SU-DHL-6 (cell line): Measurements from ENCODE around the gene GAMT.

Source experiments
- H2AFZ ChIP-seq: fragments of 200-600 bp; sonication (generic); 2 replicates; pipeline ENCODE4 v1.6.1; 2014; ENCODE audit warnings: low read depth, mild to moderate bottlenecking, moderate library complexity, mixed read lengths, antibody characterized with exemption, low read length; ENCODE audit not compliant: severe bottlenecking
- H3F3A ChIP-seq: fragments of 200-600 bp; shearing (Covaris generic); 2 replicates; pipeline ENCODE4 v1.6.0; 2016; ENCODE audit warnings: antibody characterized with exemption, mild to moderate bottlenecking; ENCODE audit not compliant: insufficient read depth
- H3K27ac ChIP-seq: fragments of 200-600 bp; sonication (generic); 2 replicates; pipeline ENCODE4 v1.5.1; 2016; ENCODE audit warnings: low read depth, mild to moderate bottlenecking, low read length, moderate library complexity, mixed read lengths
- H3K27me3 ChIP-seq: fragments of 200-600 bp; sonication (generic), shearing (Covaris generic); 2 replicates; pipeline ENCODE4 v1.6.0; 2014; ENCODE audit warnings: mild to moderate bottlenecking, low read length
- H3K36me3 ChIP-seq: fragments of 200-600 bp; sonication (generic); 2 replicates; pipeline ENCODE4 v1.6.1; 2014; ENCODE audit warnings: mild to moderate bottlenecking, low read length, mixed read lengths
- H3K4me2 ChIP-seq: fragments of 300-600, 200-600 bp; shearing (Covaris generic), sonication (generic); 2 replicates; pipeline ENCODE4 v1.6.0; 2014; ENCODE audit warnings: low read length, low read depth, mild to moderate bottlenecking; ENCODE audit not compliant: poor library complexity, severe bottlenecking
- H3K4me3 ChIP-seq: fragments of 200-600 bp; sonication (generic); 2 replicates; pipeline ENCODE4 v1.5.1; 2014; ENCODE audit warnings: antibody characterized with exemption, low read length, mild to moderate bottlenecking, mixed read lengths; ENCODE audit not compliant: insufficient read depth, poor library complexity, severe bottlenecking
- H3K79me2 ChIP-seq: fragments of 200-600 bp; sonication (generic); 2 replicates; pipeline ENCODE4 v1.6.1; 2014; ENCODE audit warnings: mild to moderate bottlenecking, low read length, moderate library complexity; ENCODE audit not compliant: insufficient read depth
- H3K9ac ChIP-seq: fragments of 200-600 bp; sonication (generic); 2 replicates; pipeline ENCODE4 v1.7.0; 2014; ENCODE audit warnings: mild to moderate bottlenecking, low read length
- H3K9me2 ChIP-seq: fragments of 200-600 bp; sonication (generic); replicated peaks from 2 replicates; pipeline ENCODE4 v1.6.1; 2014; ENCODE audit warnings: low read length; ENCODE audit not compliant: insufficient read depth
- H3K9me3 ChIP-seq: fragments of 200-600 bp; sonication (generic); 2 replicates; pipeline ENCODE4 v1.6.1; 2014; ENCODE audit warnings: low read length, mixed read lengths; ENCODE audit not compliant: insufficient read depth
- H4K20me1 ChIP-seq: fragments of 200-600 bp; sonication (generic); 2 replicates; pipeline ENCODE4 v1.6.1; 2014; ENCODE audit warnings: low read depth, mild to moderate bottlenecking, antibody characterized with exemption, low read length, moderate library complexity, mixed read lengths
- EZH2phosphoT487 ChIP-seq: fragments of 200-600 bp; sonication (generic), shearing (Covaris generic); conservative IDR thresholded peaks from 2 replicates; pipeline ENCODE4 v1.6.1; 2018; ENCODE audit warnings: mild to moderate bottlenecking, antibody characterized with exemption, low read length, moderate library complexity, mixed read lengths
- TF ChIP-seq, protein P1 (sequence below): fragments of 200-600 bp; sonication (generic); IDR thresholded peaks from one replicate; pipeline ENCODE4 v1.5.1; 2017; ENCODE audit warnings: antibody characterized with exemption, mild to moderate bottlenecking, low read length, moderate library complexity; ENCODE audit not compliant: insufficient read depth, poor library complexity, severe bottlenecking

GAMT gene

DNA sequence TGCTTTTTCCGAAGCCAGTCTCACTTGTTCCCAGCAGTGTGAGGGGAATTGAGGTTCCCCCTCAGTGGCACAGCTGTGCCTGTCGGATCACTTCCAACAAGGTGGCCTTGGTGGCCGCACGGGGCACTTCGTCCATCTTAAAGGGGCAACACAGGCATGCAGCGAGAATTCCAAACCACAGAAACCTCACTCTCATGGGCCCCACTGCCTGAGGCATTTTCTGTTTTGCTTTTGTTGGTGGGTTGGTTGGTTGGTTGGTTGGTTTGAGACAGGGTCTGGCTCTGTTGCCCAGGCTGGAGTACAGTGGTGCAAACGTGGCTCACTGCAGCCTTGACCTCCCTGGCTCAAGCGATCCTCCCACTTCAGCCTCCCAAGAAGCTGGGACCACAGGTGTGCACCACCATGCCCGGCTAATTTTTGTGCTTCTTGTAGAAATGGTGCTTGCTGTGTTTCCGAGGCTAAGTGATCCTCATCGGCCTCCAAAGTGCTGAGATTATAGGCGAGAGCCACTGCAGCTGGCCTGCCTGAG lies 21.3 kb downstream of the GAMT start:
- H3K36me3 ChIP-seq: no peaks in the 10 kb centered on the region
- H3F3A ChIP-seq: no peaks in the 10 kb centered on the region
- peaks cover 9% of the 10 kb centered on the region for H3K79me2 ChIP-seq
- no peak overlapping the region for H3K4me3 ChIP-seq
- no peaks in the 10 kb centered on the region for H3K9me2 ChIP-seq
- H3K4me2 ChIP-seq: no peak overlapping the region
- H3K9ac ChIP-seq: no peak overlapping the region
- no peak overlapping the region for H2AFZ ChIP-seq
- TF ChIP-seq, protein P1, sequence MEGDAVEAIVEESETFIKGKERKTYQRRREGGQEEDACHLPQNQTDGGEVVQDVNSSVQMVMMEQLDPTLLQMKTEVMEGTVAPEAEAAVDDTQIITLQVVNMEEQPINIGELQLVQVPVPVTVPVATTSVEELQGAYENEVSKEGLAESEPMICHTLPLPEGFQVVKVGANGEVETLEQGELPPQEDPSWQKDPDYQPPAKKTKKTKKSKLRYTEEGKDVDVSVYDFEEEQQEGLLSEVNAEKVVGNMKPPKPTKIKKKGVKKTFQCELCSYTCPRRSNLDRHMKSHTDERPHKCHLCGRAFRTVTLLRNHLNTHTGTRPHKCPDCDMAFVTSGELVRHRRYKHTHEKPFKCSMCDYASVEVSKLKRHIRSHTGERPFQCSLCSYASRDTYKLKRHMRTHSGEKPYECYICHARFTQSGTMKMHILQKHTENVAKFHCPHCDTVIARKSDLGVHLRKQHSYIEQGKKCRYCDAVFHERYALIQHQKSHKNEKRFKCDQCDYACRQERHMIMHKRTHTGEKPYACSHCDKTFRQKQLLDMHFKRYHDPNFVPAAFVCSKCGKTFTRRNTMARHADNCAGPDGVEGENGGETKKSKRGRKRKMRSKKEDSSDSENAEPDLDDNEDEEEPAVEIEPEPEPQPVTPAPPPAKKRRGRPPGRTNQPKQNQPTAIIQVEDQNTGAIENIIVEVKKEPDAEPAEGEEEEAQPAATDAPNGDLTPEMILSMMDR: no peak
- no peak for TF ChIP-seq EZH2phosphoT487
- H4K20me1 ChIP-seq: no peaks in the 10 kb centered on the region
- no peaks in the 10 kb centered on the region for H3K27me3 ChIP-seq
- H3K9me3 ChIP-seq: no peaks in the 10 kb centered on the region
- no peak overlapping the region for H3K27ac ChIP-seq

- TF ChIP-seq EZH2phosphoT487: no peak
- TF ChIP-seq, protein P1: no peak
- no peaks in the 10 kb centered on the region for H4K20me1 ChIP-seq
- no peak overlapping the region for H2AFZ ChIP-seq
- no peak overlapping the region for H3K4me3 ChIP-seq
- no peaks in the 10 kb centered on the region for H3K9me2 ChIP-seq
- no peaks in the 10 kb centered on the region for H3K36me3 ChIP-seq
- no peaks in the 10 kb centered on the region for H3K27me3 ChIP-seq
- H3K27ac ChIP-seq: no peak overlapping the region
- H3K9me3 ChIP-seq: no peaks in the 10 kb centered on the region
- peaks cover 5% of the 10 kb centered on the region for H3K79me2 ChIP-seq
- no peak overlapping the region for H3K4me2 ChIP-seq
- H3F3A ChIP-seq: no peaks in the 10 kb centered on the region
- H3K9ac ChIP-seq: no peak overlapping the region
Measured at GRCh38 chr19:1379126-1379905, 22.0 kb downstream of the GAMT start.

- no peaks in the 10 kb centered on the region for H3K36me3 ChIP-seq
- H3K9me3 ChIP-seq: no peaks in the 10 kb centered on the region
- H3K4me2 ChIP-seq: no peak overlapping the region
- no peak overlapping the region for H2AFZ ChIP-seq
- no peaks in the 10 kb centered on the region for H3K79me2 ChIP-seq
- H3K27me3 ChIP-seq: no peaks in the 10 kb centered on the region
- no peak overlapping the region for H3K4me3 ChIP-seq
- H3K27ac ChIP-seq: no peak overlapping the region
- H3F3A ChIP-seq: no peaks in the 10 kb centered on the region
- no peak overlapping the region for H3K9ac ChIP-seq
- H3K9me2 ChIP-seq: no peaks in the 10 kb centered on the region
- H4K20me1 ChIP-seq: no peaks in the 10 kb centered on the region
- TF ChIP-seq, protein P1: no peak
- TF ChIP-seq EZH2phosphoT487: no peak
Measured at GRCh38 chr19:1377965-1378785, 23.2 kb downstream of the GAMT start.
